ENCODE data around the gene COL17A1. TPM values are rescaled to one million over a fixed set of nuclear protein-coding genes. Genes with fewer than 3 reads are reported as not detected.

Gene COL17A1
- total and polyA plus RNA-seq, 3 experiments from 2014 or later: not detected

GRCh38 chr10:104045151-104046089 lies 40.3 kb downstream of the COL17A1 start:
- Mint-ChIP-seq H3K9me3 (no peaks in the 10 kb centered on the region), H3K4me3 (no peak overlapping the region), H3K4me1 (no peaks in the 10 kb centered on the region), H3K27ac (no peak overlapping the region), H3K36me3 (no peaks in the 10 kb centered on the region), H3K27me3 (peaks cover 5 to 10% of the 10 kb centered on the region in 2 donors)
- H3K27me3 ChIP-seq (ENCODE audit: insufficient read depth, low read length, poor library complexity, severe bottlenecking): no peaks in the 10 kb centered on the region
- no peaks in the 10 kb centered on the region for H3K36me3 ChIP-seq (ENCODE audit: insufficient read depth, low read length)
- H3K4me3 ChIP-seq (ENCODE audit: low read length): no peak overlapping the region
- CTCF ChIA-PET: no interaction called here
- no peak overlapping the region for H3K27ac ChIP-seq (ENCODE audit: low read depth, low read length)
- H3K9me3 ChIP-seq (ENCODE audit: low read length): no peaks in the 10 kb centered on the region
- H3K4me1 ChIP-seq (ENCODE audit: insufficient read depth, low read length): no peaks in the 10 kb centered on the region
- POLR2A ChIA-PET: no interaction called here
- DNase-seq: no peak

- peaks cover 5 to 10% of the 10 kb centered on the region in 2 donors for H3K27me3 Mint-ChIP-seq
Observed at GRCh38 chr10:104043854-104044253, 41.8 kb downstream of the COL17A1 start.

GRCh38 chr10:104043185-104043830 lies 42.4 kb downstream of the COL17A1 start:
- Histone ChIP-seq H3K9me3 (ENCODE audit: low read length) (no peaks in the 10 kb centered on the region), H3K4me3 (ENCODE audit: low read length) (no peak overlapping the region), H3K27me3 (ENCODE audit: insufficient read depth, low read length, poor library complexity, severe bottlenecking) (no peaks in the 10 kb centered on the region), H3K4me1 (ENCODE audit: insufficient read depth, low read length) (no peaks in the 10 kb centered on the region), H3K36me3 (ENCODE audit: insufficient read depth, low read length) (no peaks in the 10 kb centered on the region), H3K27ac (ENCODE audit: low read depth, low read length) (no peak overlapping the region)
- Mint-ChIP-seq H3K4me3 (no peak overlapping the region), H3K27ac (no peak overlapping the region), H3K4me1 (no peaks in the 10 kb centered on the region), H3K27me3 (peaks cover 2 to 10% of the 10 kb centered on the region in 2 donors), H3K36me3 (no peaks in the 10 kb centered on the region), H3K9me3 (no peaks in the 10 kb centered on the region)
- CTCF ChIA-PET: no interaction called here
- DNase-seq: no peak
- POLR2A ChIA-PET: no interaction called here

More at GRCh38 chr10:104043854-104044253, 41.8 kb downstream of the COL17A1 start:
- no peak overlapping the region for H3K4me3 ChIP-seq (ENCODE audit: low read length)
- H3K4me1 ChIP-seq (ENCODE audit: insufficient read depth, low read length): no peaks in the 10 kb centered on the region
- Mint-ChIP-seq H3K9me3 (no peaks in the 10 kb centered on the region), H3K4me1 (no peaks in the 10 kb centered on the region), H3K36me3 (no peaks in the 10 kb centered on the region), H3K27ac (no peak overlapping the region), H3K4me3 (no peak overlapping the region)
- ChIA-PET CTCF (no interaction called here), POLR2A (no interaction called here)
- no peaks in the 10 kb centered on the region for H3K27me3 ChIP-seq (ENCODE audit: insufficient read depth, low read length, poor library complexity, severe bottlenecking)
- DNase-seq: no peak
- H3K9me3 ChIP-seq (ENCODE audit: low read length): no peaks in the 10 kb centered on the region
- no peaks in the 10 kb centered on the region for H3K36me3 ChIP-seq (ENCODE audit: insufficient read depth, low read length)
- H3K27ac ChIP-seq (ENCODE audit: low read depth, low read length): no peak overlapping the region

GRCh38 chr10:104041891-104042535 lies 43.7 kb downstream of the COL17A1 start:
- Histone ChIP-seq H3K9me3 (ENCODE audit: low read length) (no peaks in the 10 kb centered on the region), H3K27me3 (ENCODE audit: insufficient read depth, low read length, poor library complexity, severe bottlenecking) (no peaks in the 10 kb centered on the region), H3K4me3 (ENCODE audit: low read length) (no peak overlapping the region), H3K36me3 (ENCODE audit: insufficient read depth, low read length) (no peaks in the 10 kb centered on the region), H3K27ac (ENCODE audit: low read depth, low read length) (no peak overlapping the region), H3K4me1 (ENCODE audit: insufficient read depth, low read length) (no peaks in the 10 kb centered on the region)
- ChIA-PET CTCF (interaction anchor here (1.0 kb wide), 1 partner anchor 19 kb away, joined by 3 read pairs; no protein-coding TSS in a partner anchor), POLR2A (no interaction called here)
- no peaks in the 10 kb centered on the region for H3K4me1 Mint-ChIP-seq
- no peaks in the 10 kb centered on the region for H3K36me3 Mint-ChIP-seq
- peaks cover 0 to 8% of the 10 kb centered on the region in 2 donors for H3K27me3 Mint-ChIP-seq
- DNase-seq: no peak
- peak overlapping the region in 1 of 8 donors; percentile 82 for H3K27ac Mint-ChIP-seq
- H3K4me3 Mint-ChIP-seq: no peak overlapping the region
- H3K9me3 Mint-ChIP-seq: no peaks in the 10 kb centered on the region

GRCh38 chr10:104040862-104041789 lies 44.6 kb downstream of the COL17A1 start:
- H3K36me3 ChIP-seq (ENCODE audit: insufficient read depth, low read length): no peaks in the 10 kb centered on the region
- H3K4me1 Mint-ChIP-seq: no peaks in the 10 kb centered on the region
- POLR2A ChIA-PET: no interaction called here
- CTCF ChIA-PET: interaction anchor here (1.0 kb wide), 1 partner anchor 20 kb away, joined by 3 read pairs; no protein-coding TSS in a partner anchor
- no peak for DNase-seq
- no peak overlapping the region for H3K4me3 Mint-ChIP-seq
- peaks cover 0 to 6% of the 10 kb centered on the region in 2 donors for H3K27me3 Mint-ChIP-seq
- no peaks in the 10 kb centered on the region for H3K9me3 ChIP-seq (ENCODE audit: low read length)
- no peak overlapping the region for H3K27ac ChIP-seq (ENCODE audit: low read depth, low read length)
- H3K36me3 Mint-ChIP-seq: no peaks in the 10 kb centered on the region
- no peak overlapping the region for H3K27ac Mint-ChIP-seq
- H3K9me3 Mint-ChIP-seq: no peaks in the 10 kb centered on the region
- no peaks in the 10 kb centered on the region for H3K27me3 ChIP-seq (ENCODE audit: insufficient read depth, low read length, poor library complexity, severe bottlenecking)
- H3K4me3 ChIP-seq (ENCODE audit: low read length): no peak overlapping the region
- no peaks in the 10 kb centered on the region for H3K4me1 ChIP-seq (ENCODE audit: insufficient read depth, low read length)

- no peak overlapping the region for H3K4me3 Mint-ChIP-seq
- no peaks in the 10 kb centered on the region for H3K27me3 ChIP-seq (ENCODE audit: insufficient read depth, low read length, poor library complexity, severe bottlenecking)
- DNase-seq: no peak
- POLR2A ChIA-PET: no interaction called here
- H3K9me3 Mint-ChIP-seq: no peaks in the 10 kb centered on the region
- H3K4me1 Mint-ChIP-seq: no peaks in the 10 kb centered on the region
- CTCF ChIA-PET: no interaction called here
- H3K9me3 ChIP-seq (ENCODE audit: low read length): no peaks in the 10 kb centered on the region
- H3K27ac Mint-ChIP-seq: no peak overlapping the region
- peaks cover 0 to 6% of the 10 kb centered on the region in 2 donors for H3K27me3 Mint-ChIP-seq
- H3K4me3 ChIP-seq (ENCODE audit: low read length): no peak overlapping the region
- H3K27ac ChIP-seq (ENCODE audit: low read depth, low read length): no peak overlapping the region
- no peaks in the 10 kb centered on the region for H3K36me3 ChIP-seq (ENCODE audit: insufficient read depth, low read length)
- H3K4me1 ChIP-seq (ENCODE audit: insufficient read depth, low read length): no peaks in the 10 kb centered on the region
- H3K36me3 Mint-ChIP-seq: no peaks in the 10 kb centered on the region
Observed at GRCh38 chr10:104040382-104040781, 45.3 kb downstream of the COL17A1 start.

- H3K9me3 ChIP-seq (ENCODE audit: low read length): no peaks in the 10 kb centered on the region
- POLR2A ChIA-PET: no interaction called here
- peaks cover 0 to 5% of the 10 kb centered on the region in 2 donors for H3K27me3 Mint-ChIP-seq
- H3K27ac Mint-ChIP-seq: peak overlapping the region in 1 of 8 donors; percentile 50
- H3K36me3 ChIP-seq (ENCODE audit: insufficient read depth, low read length): no peaks in the 10 kb centered on the region
- DNase-seq: no peak
- H3K27me3 ChIP-seq (ENCODE audit: insufficient read depth, low read length, poor library complexity, severe bottlenecking): no peaks in the 10 kb centered on the region
- H3K27ac ChIP-seq (ENCODE audit: low read depth, low read length): no peak overlapping the region
- no peak overlapping the region for H3K4me3 Mint-ChIP-seq
- no peak overlapping the region for H3K4me3 ChIP-seq (ENCODE audit: low read length)
- no peaks in the 10 kb centered on the region for H3K36me3 Mint-ChIP-seq
- H3K4me1 ChIP-seq (ENCODE audit: insufficient read depth, low read length): no peaks in the 10 kb centered on the region
- no peaks in the 10 kb centered on the region for H3K9me3 Mint-ChIP-seq
- no peaks in the 10 kb centered on the region for H3K4me1 Mint-ChIP-seq
- CTCF ChIA-PET: interaction anchor here (0.7 to 1.0 kb wide), 2 partner anchors 10 to 21 kb away, joined by 3 read pairs; no protein-coding TSS in a partner anchor
Observed at GRCh38 chr10:104038958-104039752, 46.5 kb downstream of the COL17A1 start.

All from CD8-positive, alpha-beta memory T cell (primary cell).